GM18873 (cell line): Measurements from ENCODE around the gene ECE1.

ENCODE experiments used
- ATAC-seq: cut with Tn5 transposase; IDR thresholded peaks from one replicate; pipeline ENCODE4 v1.9.1; 2021; ENCODE audit warnings: mild to moderate bottlenecking, moderate library complexity, moderate number of reproducible peaks; ENCODE audit not compliant: unreplicated experiment, low FRiP score

ECE1 gene

DNA sequence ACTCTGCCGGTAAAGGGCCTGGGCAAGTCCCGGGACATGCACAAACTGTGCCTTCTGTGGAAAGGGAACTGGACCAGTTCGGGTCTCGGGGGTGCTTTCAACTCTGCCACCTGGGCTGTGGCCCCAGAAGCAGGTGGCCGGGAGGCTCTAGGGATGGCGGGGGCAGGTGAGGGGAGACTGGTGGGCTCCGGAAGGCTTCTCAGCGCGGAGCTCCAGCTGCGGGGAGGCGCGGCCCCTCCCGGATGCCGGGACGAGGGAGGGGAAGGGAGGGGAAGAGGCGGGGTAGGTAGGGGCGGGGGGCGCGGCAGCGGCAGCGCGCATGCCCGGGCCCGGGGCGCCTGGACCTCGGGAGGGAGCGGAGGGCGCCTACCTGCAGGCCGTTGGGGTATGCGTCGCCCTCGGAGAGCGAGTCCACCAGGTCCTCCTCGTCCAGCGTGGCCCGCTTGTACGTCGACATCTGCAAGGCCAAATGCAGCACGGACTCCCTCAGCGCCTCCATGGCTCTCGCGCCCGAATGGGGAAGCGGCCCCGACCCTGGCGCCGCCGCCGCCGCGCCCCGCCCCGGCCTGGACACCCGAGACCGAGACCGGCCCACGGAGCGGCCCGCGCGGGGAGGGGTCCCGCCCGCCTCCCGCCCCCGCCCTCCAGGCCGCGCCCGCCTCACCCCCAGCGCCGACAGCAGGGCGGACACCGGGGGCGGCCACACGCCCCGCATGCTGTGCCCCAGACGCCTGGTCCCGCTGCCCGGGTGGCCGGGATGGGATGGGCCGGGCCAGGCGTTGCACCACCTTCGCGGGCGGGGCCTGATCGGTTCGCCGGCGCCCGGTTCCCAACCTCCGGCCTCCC, at the start of gene ECE1:
TSS of gene ECE1 (minus strand) at position 764 of the 846 bp plus-strand sequence. CDS start at position 715, 49 bp downstream.
- ATAC-seq, result no peak

DNA sequence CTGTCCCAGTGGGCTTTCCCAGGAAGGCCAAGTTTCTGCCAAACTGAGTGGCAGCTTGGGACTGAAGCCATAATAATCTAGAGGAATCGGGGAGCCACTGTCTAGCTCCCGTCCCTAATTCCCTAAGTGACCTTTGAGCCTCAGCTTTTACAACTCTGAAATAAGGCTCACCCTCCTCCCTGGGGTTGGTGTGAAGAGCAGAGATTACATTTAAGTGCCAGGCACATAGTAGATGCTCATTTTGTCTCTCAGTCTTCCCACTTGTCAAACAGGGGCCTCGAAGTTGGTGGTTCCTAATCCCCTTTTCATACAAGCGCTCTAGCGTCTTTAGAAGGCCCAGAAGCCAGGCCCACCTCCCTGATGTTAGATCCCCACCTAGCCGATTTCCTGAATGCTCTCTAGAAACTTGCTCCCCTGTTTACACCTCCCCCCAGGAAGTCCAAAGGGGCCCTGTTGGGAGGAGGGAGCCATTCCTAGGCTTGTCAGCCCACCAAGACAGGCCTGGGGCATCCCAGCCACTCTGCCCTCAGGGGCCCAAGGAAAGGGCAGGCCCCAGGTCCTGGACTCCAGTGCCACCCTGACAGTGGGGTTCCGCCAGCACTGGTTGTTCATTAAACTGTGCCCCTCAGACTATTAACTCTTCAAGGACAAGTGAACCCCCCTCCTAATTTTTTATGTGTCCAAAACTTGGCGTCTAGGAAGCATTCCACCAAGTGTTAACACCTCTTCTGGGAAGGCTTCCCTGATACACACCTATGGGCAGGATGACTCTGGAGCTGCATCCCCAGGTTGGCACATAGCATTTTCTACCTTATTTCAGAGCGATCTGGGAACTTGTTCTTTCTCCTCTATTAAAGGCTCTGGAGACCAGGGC, 49.3 kb upstream of the ECE1 start:
- ATAC-seq, result no peak

DNA sequence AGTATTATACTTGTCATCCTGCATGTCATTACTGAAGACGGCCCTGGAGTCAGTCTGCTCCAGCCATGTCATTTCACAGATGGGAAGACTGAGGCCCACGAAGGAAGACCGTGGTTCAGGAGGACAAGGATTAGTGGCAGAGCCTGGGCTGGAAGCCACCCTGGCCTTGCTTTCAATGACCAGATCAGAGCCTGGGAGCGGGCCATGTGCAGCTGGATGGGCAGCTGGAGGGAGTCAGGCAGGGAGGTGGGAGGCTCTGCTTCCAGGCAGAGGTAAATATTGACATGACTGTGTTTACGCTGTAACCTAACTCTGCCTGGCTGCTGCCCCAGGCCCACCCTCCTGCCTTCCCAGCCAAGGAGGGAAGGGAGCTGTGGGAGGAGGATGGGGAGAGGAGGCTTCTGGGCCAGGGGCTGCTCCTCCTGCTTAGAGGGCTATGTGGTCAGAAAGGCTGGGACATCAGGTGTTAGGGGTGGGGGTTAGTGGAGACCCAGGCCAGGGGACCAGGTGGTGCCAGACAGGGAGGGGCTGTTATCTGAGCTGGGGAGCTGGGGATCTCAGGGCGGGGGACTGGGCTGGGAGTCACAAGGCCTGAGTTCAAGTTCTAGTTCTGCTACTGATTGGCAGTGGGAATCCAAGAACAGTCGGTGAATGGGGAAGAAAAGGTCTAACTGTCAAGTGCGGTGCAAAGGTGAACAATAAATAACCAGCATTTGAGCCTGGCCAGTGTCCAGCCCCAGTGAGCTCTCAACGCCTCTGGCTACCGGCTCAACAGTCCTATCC, 48.5 kb upstream of the ECE1 start:
- ATAC-seq, result no peak

DNA sequence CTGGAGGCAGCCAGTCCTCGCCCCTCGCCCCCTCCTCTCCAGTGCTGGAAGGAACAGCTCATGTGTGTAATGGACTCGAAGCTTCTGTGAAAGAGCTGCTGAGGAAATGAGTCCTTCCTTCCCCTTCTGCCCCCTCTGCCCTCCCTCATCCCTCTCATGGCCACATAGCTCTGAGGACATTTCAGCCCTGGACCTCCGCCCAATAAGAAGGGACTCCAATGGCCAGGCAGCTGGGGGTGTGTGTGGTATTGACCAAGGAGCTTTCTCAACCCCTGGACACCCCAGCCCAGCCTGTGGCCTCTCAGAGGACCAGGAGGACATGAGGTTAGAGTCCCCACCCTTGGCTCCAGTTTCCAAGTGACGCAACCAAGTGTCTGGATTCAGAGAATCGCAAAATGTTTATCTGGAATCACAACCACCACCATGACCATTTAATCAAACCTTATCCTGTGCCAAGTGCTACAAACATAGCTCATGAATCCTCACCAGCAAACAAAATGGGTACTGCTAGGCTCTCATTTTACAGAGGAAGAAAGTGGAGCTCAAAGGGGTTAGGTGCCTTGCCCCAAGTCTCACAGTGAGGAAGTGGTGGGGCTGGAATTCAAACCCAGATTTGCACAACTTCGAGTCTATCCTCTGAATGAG, 47.8 kb upstream of the ECE1 start:
- no peak for ATAC-seq

DNA sequence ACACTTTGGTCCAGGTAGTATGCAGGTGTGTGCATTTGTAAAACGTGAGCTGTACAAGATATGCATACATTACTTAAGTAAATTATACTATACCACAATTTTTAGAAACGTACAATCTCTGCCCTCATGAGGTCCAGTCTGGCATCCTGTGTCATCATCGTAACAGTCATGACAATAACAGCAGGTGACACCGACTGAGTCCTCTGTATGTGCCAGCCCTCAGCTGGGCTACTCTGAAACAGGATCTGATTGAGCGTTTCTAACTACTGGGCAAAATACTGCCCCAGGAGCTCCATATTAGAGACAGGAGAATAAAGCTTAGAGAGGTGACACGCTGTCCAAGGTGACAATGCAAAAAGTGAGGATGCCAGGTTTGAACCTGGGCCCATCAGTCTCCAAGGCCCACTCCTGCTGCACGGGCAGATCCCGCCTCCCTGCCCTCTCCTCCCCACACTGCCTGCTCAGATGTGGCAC, 47.2 kb upstream of the ECE1 start:
- ATAC-seq, result no peak

DNA sequence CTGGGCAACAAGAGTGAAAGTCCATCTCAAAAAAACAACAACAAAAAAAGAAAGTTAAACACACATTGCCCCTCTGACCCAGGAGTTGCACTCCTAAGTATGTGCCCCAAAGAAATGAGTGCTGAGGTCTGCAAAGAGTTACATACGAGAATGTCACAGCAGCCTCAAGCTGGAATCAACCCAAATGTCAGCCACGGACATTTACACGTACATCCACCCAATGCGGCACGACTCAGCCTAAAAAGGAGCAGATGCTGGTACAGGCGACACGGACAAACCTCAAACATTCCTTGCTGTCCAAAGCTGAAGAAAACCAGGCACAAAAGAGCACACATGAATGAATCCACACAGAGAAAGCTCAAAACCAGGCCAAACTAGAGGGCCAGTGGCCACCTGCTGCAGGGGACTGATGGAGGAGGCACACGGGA, 46.8 kb upstream of the ECE1 start:
- ATAC-seq, result no peak

DNA sequence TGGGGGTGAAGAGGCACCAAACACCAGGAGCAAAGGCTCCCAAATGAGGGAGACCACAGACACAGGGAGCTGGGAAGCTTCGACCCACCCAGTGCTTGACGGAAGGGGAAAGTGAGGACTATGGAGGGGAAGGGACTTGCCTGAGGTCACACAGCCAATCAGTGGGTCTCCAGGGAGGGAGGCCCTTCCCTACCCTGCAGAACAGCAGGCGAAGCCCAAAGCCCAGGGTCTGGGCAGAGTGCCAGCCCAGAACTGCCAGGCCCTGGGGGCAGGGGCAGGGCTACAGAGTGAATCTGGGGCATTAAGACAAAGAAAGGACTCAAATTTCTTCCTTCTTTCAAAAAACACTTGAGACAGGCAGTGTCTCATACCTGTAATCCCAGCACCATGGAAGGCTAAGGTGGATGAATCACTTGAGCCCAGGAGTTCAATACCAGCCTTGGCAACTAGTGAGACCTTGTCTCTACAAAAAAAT, 45.5 kb upstream of the ECE1 start:
- no peak for ATAC-seq

DNA sequence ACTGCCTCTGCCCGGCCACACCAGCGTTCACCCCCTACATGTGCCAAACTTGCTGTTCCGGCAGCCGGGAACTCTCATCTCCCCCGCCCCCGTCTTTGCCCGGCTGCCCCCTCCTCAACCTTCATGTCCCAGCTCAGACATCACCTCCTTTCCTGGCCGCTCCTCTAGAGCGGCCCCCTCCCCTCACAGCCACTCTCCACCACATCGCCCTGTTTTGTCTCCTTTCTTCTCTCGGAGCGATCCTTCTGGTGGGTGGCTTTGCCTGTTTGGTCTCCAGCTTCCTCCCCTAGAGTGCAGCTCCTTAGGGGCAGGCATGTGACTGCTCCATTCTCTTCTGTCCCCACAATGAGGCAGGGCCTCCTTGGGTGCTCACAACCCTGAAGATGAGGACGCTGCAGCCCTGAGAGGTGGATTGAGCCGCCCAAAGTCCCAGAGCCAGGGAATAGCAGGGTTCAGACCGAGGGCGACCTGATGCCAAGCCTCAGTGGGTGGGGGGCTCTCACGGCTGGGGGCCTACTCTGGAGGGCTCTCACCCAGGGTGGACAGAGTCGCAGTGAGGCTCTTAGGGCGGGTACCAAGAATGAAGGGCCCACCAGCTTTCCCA, 44.9 kb upstream of the ECE1 start:
- ATAC-seq, result no peak

DNA sequence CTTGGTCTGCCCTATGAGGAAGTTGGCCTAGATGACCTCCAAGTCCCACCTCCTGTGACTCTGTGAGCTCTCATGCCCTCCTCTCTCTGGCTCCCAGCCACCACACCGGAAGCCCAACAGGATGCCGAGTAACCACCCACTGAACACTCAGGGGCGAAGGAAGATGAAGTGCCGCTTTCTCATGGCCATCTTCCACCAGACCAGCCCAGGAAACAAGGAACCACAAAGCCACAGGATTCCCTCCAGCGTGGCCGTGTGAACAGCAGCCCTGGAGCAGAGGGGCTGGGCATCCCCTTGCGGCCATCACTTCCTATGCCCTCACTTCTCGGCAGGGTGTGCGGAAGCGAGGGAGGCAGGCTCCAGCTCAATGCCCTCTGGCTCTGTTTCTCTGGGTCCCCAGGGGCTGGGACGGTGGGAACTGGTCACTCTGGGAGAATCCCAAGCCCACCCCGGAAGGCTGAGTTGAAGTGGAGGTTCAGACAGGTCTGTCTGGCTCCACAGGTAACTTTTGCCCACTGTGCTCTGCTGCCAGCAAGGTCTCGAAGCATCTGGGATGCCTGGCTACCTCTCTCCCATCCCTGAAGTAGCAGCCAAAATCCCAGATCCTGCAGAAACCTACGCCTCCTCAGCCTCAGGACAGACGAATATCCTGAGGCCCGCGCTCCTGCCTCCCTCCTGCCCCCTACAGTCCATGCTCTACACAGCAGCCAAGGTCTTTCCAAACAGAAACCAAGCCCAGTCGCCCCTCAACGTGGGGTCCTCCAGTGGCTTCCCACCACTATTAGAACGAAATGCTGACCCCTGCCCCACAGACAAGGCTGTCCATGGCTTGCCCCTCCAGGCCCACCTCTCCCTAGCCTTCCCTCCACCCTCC, 44.2 kb upstream of the ECE1 start:
- peak; percentile 76 for ATAC-seq

DNA sequence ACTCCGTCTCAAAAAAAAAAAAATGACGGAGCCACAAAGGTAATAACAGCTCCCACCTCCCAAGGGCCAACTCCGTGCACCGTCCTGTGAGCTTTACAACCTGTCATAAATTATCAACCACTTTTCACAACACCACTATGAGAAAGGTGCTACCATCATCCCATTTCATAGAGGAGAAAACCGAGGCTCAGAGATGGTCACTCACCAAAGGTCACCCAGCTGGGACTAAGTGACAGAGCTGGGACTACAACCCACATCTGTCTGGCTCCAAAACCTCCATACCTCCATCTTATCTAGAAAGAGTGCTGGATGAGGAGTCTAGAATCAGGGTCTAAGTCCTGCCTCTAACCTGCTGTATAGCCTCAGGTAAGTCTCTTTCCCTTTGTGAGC, 43.6 kb upstream of the ECE1 start:
- no peak for ATAC-seq

DNA sequence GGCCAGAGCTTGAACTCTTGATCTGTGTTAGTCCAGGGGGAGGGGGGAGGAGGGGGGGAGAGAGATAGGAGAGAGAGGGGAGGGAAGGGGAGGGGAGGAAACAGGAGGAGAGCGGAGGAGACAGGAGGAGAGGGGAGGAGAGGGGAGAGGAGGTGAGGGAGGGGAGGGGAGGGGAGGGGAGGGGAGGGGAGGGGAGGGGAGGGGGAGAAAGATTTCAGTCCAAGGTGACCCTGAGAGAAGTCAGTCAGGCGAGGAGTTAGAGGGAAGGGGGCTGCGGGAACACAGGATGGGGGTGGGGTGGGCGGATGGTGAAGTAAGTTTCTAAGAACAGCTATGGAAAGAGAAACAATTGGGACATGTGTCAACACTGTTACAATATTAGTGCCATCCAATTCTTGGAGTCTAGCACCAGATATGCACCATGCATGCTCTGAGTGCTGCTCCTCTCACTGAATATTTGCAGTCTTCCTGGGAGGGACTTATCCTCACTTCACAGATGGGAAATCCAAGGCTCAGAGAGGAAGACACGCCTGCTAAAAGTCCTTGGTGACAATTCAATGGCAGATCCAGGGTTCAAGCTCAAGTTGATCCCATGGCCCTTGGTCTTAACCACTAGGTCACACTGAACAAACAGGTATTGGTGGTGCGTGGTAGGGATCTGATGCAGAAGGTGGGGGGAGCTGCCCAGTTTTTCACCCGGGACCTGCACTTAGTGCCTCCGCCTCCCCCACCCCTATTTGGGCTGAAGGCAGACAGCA, 42.5 kb upstream of the ECE1 start:
- ATAC-seq, result no peak

DNA sequence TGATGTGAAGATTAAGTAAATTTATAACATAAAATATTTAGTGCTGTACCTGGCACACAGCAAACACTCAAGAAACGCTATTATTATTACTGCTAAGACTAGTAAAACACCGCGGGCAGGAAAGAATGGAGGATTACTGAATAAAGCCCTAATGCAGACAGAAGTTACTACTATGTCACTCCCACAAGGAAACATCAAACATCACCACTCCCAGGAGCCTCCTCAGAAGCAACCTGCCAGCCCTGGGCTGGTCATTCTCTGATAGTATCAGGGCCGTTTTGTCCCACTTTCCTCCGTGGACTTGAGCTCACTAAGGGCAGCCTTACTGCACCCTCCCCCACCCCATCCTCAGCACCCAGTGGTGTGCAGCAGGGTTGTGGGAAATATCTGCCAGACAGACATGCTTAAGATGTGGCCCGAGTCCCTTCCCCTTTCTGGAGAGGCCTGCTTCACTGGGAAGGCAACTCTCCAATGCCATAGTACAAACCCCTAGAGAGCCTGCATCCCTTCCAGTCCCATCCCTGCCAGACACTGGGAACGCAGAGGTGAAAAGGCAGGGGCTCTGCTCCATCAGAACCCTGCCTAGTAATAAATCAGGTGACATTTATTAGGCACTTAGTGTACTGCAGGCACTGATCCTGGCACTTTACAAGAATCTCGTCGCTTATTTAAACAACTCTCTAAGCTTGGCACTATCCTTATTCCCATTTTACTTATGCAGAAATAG, 41.7 kb upstream of the ECE1 start:
- ATAC-seq, result no peak

DNA sequence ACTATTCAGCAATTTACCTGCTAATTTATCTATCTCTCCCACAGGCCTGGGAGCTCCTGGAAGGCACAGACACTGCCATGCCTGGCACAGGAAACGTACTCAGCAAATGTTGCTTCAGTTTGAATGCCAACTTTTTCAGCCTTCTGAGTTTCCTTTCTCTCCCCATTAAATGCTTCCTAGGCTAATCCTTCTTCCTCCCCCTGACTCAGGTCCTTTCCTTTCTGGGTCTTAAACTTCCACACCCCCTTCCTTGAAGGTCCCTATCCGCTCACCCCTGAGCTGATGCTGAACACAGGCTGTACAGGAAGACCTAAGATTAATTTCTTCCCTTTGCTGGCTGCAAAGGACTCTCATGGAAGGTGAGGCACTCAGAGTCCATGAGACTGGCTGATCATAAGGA, 40.3 kb upstream of the ECE1 start:
- ATAC-seq, result no peak

DNA sequence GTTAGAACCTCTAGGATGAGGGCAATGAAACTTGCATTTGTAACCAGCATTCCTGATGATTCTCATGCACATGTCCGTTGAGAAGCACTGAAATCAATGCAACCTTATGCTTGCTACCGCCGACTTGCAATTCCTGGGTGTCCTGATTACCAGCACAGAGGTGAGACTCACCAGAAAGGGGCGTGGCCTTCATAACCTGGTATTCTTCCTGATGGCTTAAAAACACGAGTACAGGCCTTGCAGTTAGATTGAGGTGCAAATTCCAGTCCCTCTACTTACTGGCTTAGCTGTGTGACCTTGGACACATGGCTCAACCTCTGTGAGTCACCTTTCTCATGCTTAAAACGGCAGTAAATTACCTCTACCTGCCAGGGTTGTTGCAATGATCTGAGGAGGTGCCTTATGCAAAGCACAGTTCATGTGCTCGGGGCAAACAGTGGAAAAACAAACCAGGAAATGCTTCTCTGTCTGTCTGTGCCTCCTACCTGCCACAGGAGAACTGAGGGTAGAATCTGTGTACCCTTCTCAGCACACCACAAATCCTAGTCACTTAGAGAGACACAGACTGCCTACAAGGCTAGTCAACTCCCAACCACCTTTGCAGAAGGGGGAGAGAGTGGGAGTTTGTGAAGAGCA, 39.1 kb upstream of the ECE1 start:
- no peak for ATAC-seq

DNA sequence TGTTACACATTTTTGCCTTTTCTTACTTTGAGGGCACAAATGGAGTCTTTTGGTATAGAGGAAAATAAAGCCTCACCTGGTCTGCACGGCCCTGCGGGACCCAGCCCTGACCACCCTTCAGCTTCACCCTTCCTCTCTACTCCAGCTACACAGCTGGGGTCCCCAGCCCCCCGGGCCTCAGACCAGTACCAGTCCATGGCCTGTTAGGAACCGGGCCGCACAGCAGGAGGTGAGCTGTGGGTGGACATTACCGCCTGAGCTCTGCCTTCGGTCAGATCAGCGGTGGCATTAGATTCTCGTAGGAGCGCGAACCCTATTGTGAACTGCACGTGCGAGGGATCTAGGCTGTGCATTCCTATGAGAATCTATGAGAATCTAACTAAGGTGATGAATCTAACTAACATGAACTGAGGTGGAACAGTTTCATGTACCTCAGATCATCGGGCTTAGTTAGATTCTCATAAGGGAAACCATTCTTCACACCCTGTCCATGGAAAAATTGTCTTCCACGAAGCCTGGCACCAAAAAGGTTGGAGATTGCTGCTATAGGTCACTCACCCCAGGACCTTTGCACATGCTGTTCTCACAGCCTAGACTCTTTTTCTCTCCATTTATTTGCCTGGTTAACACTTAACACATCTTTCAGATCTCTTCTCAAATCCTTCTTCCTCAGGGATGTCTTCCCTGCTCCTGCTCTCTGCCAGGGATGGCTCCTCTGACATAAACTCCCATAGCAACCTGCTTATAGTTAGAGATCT, 37.5 kb upstream of the ECE1 start:
- no peak for ATAC-seq

DNA sequence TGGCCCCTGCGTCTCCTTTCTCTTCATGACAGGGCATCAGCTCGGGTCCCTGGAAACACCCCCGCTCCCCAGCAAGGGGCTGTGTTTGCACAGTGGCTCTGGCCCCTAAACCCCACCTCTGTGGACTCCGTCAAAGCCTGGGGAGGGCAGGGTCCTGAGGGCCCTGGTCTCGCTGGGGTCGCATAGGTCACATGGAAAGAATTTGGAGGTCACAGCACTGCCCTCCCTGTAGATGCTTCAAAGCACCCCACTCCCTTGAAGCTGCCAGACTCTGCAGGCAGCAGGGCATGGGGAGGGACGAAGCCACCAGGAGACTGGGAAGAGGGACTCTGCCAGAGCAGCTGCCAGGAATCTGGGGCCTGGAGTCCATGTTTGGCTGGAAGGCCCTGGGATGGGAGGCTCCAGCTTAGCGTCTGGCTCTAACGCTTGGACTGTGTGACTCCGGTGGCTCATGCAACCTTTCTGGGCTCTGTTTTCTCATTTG, 36.6 kb upstream of the ECE1 start:
- ATAC-seq, result no peak
